Measurements from ENCODE around the gene TCL1B. TPM values are rescaled to one million over a fixed set of nuclear protein-coding genes. Genes with fewer than 3 reads are reported as not detected.

Gene TCL1B
- polyA plus RNA-seq, 2 of the 4 experiments (the other 2 are of a cell fraction) = not detected

DNA sequence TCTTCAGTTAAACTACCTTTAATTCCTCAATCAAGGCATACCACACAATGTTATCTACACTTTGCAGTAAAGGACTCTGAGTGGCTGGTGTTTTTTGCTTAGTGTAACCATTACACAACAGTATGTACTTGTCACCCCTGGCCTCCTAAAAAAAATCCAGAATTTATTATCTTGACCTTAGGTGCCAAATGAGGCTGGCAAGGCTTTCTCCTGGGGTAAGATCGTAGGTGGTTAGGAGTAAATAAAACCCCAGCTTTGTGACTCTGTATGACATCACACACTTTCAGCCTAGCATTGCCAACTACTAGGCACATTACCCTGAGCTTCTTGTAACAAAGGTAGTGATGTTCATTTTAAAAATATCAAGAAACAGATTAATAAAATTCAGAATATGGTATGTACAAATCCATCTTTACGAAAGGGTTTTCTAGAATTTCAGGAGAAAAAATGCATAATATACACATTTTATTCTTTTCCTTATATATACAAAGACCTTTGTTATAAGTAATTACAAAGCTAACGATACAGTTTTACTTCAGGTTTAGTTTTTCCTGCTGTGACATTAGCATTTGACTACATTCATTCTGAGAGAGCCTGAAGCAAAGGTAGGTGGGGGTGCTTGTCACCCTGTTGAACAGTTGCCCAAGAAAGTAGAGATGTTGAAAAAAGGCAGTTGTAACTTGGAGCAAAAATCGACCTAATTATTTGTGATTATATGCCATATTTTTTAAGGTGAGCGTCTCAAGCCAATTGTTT lies 14.2 kb downstream of the TCL1B start (continued):
- TF ChIP-seq, protein P1, sequence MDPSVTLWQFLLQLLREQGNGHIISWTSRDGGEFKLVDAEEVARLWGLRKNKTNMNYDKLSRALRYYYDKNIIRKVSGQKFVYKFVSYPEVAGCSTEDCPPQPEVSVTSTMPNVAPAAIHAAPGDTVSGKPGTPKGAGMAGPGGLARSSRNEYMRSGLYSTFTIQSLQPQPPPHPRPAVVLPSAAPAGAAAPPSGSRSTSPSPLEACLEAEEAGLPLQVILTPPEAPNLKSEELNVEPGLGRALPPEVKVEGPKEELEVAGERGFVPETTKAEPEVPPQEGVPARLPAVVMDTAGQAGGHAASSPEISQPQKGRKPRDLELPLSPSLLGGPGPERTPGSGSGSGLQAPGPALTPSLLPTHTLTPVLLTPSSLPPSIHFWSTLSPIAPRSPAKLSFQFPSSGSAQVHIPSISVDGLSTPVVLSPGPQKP (IDR thresholded peaks at IDR 0.05; ENCODE audit: low read depth, low read length) = no peak
- TF ChIP-seq, protein P2, sequence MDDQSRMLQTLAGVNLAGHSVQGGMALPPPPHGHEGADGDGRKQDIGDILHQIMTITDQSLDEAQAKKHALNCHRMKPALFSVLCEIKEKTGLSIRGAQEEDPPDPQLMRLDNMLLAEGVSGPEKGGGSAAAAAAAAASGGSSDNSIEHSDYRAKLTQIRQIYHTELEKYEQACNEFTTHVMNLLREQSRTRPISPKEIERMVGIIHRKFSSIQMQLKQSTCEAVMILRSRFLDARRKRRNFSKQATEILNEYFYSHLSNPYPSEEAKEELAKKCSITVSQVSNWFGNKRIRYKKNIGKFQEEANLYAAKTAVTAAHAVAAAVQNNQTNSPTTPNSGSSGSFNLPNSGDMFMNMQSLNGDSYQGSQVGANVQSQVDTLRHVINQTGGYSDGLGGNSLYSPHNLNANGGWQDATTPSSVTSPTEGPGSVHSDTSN (IDR thresholded peaks at IDR 0.05) = no peak
- TF ChIP-seq BHLHE40 (IDR thresholded peaks at IDR 0.05; ENCODE audit: low read depth, low read length) (no peak), SREBF2 (IDR thresholded peaks at IDR 0.05) (no peak), CBX8 (IDR thresholded peaks at IDR 0.05) (no peak)

DNA sequence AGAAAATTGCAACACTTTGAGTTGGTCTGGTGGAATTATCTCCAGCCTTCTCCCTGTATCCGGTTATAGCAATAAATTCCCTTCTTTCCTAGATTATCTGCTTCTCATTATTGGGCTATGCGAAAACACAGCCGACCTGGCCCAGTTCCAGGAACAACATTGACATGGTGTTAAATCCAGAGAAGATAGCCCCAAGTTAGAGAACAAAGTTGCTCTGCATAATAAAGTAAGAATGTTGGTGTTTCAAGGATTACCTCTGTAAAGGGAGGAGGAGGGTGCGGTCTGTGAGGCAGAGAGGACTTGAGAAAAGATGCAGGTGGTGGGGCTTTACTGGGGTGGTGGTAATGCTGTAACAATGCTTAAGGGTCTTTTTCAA lies 15.6 kb downstream of the TCL1B start:
- ATAC-seq = no peak
- Histone ChIP-seq H3K4me2 (no peak overlapping the region), H3K4me1 (no peaks in the 10 kb centered on the region), H3K4me3 (no peak overlapping the region), H3K27ac (no peak overlapping the region), H3K9me3 (no peaks in the 10 kb centered on the region)
- ChIA-PET CTCF (no interaction called here), POLR2A (no interaction called here)
- DNase-seq (ENCODE audit: low read depth in 1 of 2, low spot score in 1 of 2) = no peak
- no peak for FAIRE-seq
- TF ChIP-seq, protein P3, sequence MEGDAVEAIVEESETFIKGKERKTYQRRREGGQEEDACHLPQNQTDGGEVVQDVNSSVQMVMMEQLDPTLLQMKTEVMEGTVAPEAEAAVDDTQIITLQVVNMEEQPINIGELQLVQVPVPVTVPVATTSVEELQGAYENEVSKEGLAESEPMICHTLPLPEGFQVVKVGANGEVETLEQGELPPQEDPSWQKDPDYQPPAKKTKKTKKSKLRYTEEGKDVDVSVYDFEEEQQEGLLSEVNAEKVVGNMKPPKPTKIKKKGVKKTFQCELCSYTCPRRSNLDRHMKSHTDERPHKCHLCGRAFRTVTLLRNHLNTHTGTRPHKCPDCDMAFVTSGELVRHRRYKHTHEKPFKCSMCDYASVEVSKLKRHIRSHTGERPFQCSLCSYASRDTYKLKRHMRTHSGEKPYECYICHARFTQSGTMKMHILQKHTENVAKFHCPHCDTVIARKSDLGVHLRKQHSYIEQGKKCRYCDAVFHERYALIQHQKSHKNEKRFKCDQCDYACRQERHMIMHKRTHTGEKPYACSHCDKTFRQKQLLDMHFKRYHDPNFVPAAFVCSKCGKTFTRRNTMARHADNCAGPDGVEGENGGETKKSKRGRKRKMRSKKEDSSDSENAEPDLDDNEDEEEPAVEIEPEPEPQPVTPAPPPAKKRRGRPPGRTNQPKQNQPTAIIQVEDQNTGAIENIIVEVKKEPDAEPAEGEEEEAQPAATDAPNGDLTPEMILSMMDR (IDR thresholded peaks at IDR 0.05) = no peak
- no peak for TF ChIP-seq HOXA7 (CRISPR knock-in tag; IDR thresholded peaks at IDR 0.05)
- no peak for TF ChIP-seq NPAS2 (CRISPR knock-in tag; IDR thresholded peaks at IDR 0.05; ENCODE audit: borderline replicate concordance)
- TF ChIP-seq EHMT2 (IDR thresholded peaks at IDR 0.05; ENCODE audit: low read depth) = no peak
- no peak for TF ChIP-seq KDM1A (IDR thresholded peaks at IDR 0.05; ENCODE audit: low read depth)
- no peak for TF ChIP-seq EHF (CRISPR knock-in tag; IDR thresholded peaks at IDR 0.05)
- no peak for TF ChIP-seq MYC (IDR thresholded peaks at IDR 0.05; ENCODE audit: borderline replicate concordance, low read length)
- TF ChIP-seq, protein P4, sequence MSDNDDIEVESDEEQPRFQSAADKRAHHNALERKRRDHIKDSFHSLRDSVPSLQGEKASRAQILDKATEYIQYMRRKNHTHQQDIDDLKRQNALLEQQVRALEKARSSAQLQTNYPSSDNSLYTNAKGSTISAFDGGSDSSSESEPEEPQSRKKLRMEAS (IDR thresholded peaks at IDR 0.05) = no peak
- no peak for TF ChIP-seq MAFK (IDR thresholded peaks at IDR 0.05; ENCODE audit: partially characterized antibody)
- TF ChIP-seq, protein P5, sequence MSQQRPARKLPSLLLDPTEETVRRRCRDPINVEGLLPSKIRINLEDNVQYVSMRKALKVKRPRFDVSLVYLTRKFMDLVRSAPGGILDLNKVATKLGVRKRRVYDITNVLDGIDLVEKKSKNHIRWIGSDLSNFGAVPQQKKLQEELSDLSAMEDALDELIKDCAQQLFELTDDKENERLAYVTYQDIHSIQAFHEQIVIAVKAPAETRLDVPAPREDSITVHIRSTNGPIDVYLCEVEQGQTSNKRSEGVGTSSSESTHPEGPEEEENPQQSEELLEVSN (IDR thresholded peaks at IDR 0.05; ENCODE audit: borderline replicate concordance, low read depth) = no peak
- no peak for TF ChIP-seq GATA3 (IDR thresholded peaks at IDR 0.05; ENCODE audit: borderline replicate concordance)
- WGBS (ENCODE audit: missing lambda C conversion rate) = 14% methylated on average over 4 of the region's 4 CpGs

DNA sequence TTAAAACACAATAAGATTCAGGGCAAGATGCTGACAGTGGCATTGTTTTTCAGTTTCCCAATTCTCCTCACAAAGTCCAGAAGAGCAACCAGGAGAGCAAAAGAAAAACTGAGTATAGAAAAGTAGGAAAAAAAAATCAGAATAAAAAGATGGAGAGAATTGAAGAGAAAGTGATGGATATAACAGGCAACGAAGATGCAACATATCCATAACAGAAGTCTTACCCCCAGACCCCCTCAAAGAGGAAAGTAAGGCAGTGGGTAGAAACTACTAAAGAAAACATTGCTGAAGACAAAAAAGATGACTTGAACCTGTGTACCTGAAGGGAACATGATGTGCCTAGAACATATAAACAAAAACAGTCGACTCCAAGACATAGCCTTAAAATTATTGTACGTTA lies 17.1 kb downstream of the TCL1B start:
- no peak for DNase-seq (ENCODE audit: low read depth in 1 of 2, low spot score in 1 of 2)
- Histone ChIP-seq H3K27ac (no peak overlapping the region), H3K4me2 (no peak overlapping the region), H3K4me1 (no peaks in the 10 kb centered on the region), H3K4me3 (no peak overlapping the region), H3K9me3 (no peaks in the 10 kb centered on the region)
- ATAC-seq = no peak
- TF ChIP-seq GATA3 (IDR thresholded peaks at IDR 0.05; ENCODE audit: borderline replicate concordance) = no peak
- TF ChIP-seq BHLHE40 (IDR thresholded peaks at IDR 0.05; ENCODE audit: low read depth, low read length) = no peak
- no peak for TF ChIP-seq NR3C1 (IDR thresholded peaks at IDR 0.05)
- TF ChIP-seq EHF (CRISPR knock-in tag; IDR thresholded peaks at IDR 0.05) = no peak
- TF ChIP-seq FOXS1 (CRISPR knock-in tag; IDR thresholded peaks at IDR 0.05) = no peak
- no peak for TF ChIP-seq PHF8 (IDR thresholded peaks at IDR 0.05; ENCODE audit: borderline replicate concordance, low read depth)
- TF ChIP-seq MAZ (IDR thresholded peaks at IDR 0.05; ENCODE audit: borderline replicate concordance, low read depth, low read length) = no peak
- TF ChIP-seq, protein P6, sequence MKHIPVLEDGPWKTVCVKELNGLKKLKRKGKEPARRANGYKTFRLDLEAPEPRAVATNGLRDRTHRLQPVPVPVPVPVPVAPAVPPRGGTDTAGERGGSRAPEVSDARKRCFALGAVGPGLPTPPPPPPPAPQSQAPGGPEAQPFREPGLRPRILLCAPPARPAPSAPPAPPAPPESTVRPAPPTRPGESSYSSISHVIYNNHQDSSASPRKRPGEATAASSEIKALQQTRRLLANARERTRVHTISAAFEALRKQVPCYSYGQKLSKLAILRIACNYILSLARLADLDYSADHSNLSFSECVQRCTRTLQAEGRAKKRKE (CRISPR knock-in tag; IDR thresholded peaks at IDR 0.05; ENCODE audit: low read depth) = no peak
- no peak for TF ChIP-seq MAFK (IDR thresholded peaks at IDR 0.05; ENCODE audit: partially characterized antibody)
- no peak for TF ChIP-seq ESRRA (IDR thresholded peaks at IDR 0.05; ENCODE audit: borderline replicate concordance, low read length)
- TF ChIP-seq CBX2 (IDR thresholded peaks at IDR 0.05; ENCODE audit: borderline replicate concordance, low read depth) = no peak
- TF ChIP-seq ZNF302 (CRISPR knock-in tag; IDR thresholded peaks at IDR 0.05) = no peak
- 1% methylated on average over 3 of the region's 3 CpGs for WGBS (ENCODE audit: missing lambda C conversion rate)
- CTCF ChIA-PET = interaction anchor here (0.9 kb wide), 1 partner anchor 21 kb away, joined by 3 read pairs; no protein-coding TSS in a partner anchor
- FAIRE-seq = no peak
- POLR2A ChIA-PET = no interaction called here
